GM12892 (cell line): Measurements from ENCODE around the gene CDKN2AIPNL.

Experiments used
- POLR2A ChIP-seq: IDR thresholded peaks from 2 replicates; pipeline ENCODE4 v1.6.1; 2011; ENCODE audit warnings: low read depth, low read length, control low read depth
- POLR2AphosphoS5 ChIP-seq: IDR thresholded peaks from 2 replicates; pipeline ENCODE4 v1.6.1; 2011; ENCODE audit warnings: low read depth, low read length, control low read depth
- TAF1 ChIP-seq: IDR thresholded peaks from 2 replicates; pipeline ENCODE4 v1.6.1; 2011; ENCODE audit warnings: low read depth, mild to moderate bottlenecking, control low read depth, low read length, borderline replicate concordance

- TF ChIP-seq POLR2A (no peak), TAF1 (no peak), POLR2AphosphoS5 (no peak)
Observed at GRCh38 chr5:134438721-134439123, 27.0 kb upstream of the CDKN2AIPNL start.
